SH-SY5Y (cell line): ENCODE data around the gene CUL4B.

Source experiments
- GATA2 ChIP-seq: IDR thresholded peaks from 2 replicates; pipeline ENCODE4 v1.6.1; 2011; ENCODE audit warnings: mild to moderate bottlenecking, low read depth, low read length
- GATA3 ChIP-seq: IDR thresholded peaks from 2 replicates; pipeline ENCODE4 v1.6.1; 2011; ENCODE audit warnings: low read depth, mild to moderate bottlenecking, low read length, moderate library complexity

GRCh38 chrX:120485638-120486520 lies 74.9 kb downstream of the CUL4B start:
- TF ChIP-seq GATA2: no peak
- no peak for TF ChIP-seq GATA3
